AG09309 (cell line): ENCODE results near the gene AKAP14.
"Not testable (repeated sequence)": the region's sequence is repeated elsewhere in the genome, so short reads cannot be mapped to it uniquely, and the experiment has no call there.

Experiments
- DNase-seq: peaks from one replicate; pipeline ENCODE4 v3.0.0-alpha.2; 2010; ENCODE audit warnings: low read depth
- H3K4me3 ChIP-seq: 2 replicates; pipeline ENCODE4 v1.5.1; 2011; ENCODE audit warnings: mild to moderate bottlenecking, low read depth, low read length, moderate library complexity; ENCODE audit not compliant: control insufficient read depth
- TF ChIP-seq, protein P1 (sequence below): IDR thresholded peaks from 2 replicates; pipeline ENCODE4 v1.5.1; 2011; ENCODE audit warnings: mild to moderate bottlenecking, low read depth, low read length, inconsistent platforms; ENCODE audit not compliant: insufficient read depth, control insufficient read depth; ENCODE audit errors: missing control alignments

The AKAP14 gene

GRCh38 chrX:119899125-119899524 lies 3.4 kb downstream of the AKAP14 start:
- no peak for DNase-seq
- H3K4me3 ChIP-seq, result no peak overlapping the region
- TF ChIP-seq, protein P1, sequence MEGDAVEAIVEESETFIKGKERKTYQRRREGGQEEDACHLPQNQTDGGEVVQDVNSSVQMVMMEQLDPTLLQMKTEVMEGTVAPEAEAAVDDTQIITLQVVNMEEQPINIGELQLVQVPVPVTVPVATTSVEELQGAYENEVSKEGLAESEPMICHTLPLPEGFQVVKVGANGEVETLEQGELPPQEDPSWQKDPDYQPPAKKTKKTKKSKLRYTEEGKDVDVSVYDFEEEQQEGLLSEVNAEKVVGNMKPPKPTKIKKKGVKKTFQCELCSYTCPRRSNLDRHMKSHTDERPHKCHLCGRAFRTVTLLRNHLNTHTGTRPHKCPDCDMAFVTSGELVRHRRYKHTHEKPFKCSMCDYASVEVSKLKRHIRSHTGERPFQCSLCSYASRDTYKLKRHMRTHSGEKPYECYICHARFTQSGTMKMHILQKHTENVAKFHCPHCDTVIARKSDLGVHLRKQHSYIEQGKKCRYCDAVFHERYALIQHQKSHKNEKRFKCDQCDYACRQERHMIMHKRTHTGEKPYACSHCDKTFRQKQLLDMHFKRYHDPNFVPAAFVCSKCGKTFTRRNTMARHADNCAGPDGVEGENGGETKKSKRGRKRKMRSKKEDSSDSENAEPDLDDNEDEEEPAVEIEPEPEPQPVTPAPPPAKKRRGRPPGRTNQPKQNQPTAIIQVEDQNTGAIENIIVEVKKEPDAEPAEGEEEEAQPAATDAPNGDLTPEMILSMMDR, result no peak

DNA sequence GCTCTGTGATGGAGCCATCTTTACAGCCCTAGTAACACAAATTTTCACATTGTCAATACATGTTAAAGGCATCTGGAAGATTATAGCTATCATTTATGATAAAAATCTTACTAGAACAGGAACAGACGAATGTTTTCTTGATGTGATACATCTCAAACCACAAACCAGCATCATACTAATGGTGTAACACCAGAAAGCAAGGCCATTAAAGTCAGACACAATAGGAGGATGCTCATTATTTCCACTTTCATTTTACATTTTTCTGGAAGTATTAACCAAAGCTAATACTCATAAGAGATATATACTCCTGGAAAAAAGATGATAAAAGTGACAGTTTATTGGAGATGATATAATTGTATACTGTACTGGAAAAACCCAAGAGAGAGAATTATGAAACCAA lies 5.3 kb downstream of the AKAP14 start:
- DNase-seq, result no peak
- H3K4me3 ChIP-seq, result no peak overlapping the region
- TF ChIP-seq, protein P1, result no peak

DNA sequence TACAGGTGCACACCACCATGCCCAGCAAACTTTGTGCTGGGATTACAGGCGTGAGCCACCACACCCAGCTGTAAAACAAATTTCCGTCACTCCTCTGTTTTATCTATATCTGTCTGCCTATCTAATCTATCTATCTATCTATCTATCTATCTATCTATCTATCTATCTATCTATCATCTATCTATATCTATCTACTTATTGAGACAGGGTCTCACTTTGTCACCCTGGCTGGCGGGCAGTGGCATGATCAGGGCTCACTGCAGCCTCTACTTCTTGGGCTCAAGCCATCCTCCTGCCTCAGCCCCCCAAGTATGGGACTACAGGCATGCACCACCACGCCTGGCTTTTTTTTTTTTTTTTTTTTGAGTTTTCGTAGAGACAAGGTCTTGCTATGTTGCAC lies 20.6 kb downstream of the AKAP14 start:
- TF ChIP-seq, protein P1, result no peak
- no peak overlapping the region for H3K4me3 ChIP-seq
- no peak for DNase-seq

GRCh38 chrX:119917877-119918276 lies 22.2 kb downstream of the AKAP14 start:
- no peak for DNase-seq
- TF ChIP-seq, protein P1, result no peak
- no peak overlapping the region for H3K4me3 ChIP-seq

- no peak overlapping the region for H3K4me3 ChIP-seq
- no peak for DNase-seq
- TF ChIP-seq, protein P1, result no peak
Measured at GRCh38 chrX:119919835-119920585, 24.3 kb downstream of the AKAP14 start.

- not testable (repeated sequence) for H3K4me3 ChIP-seq, DNase-seq
Measured at GRCh38 chrX:119922391-119922790, 26.7 kb downstream of the AKAP14 start.

- H3K4me3 ChIP-seq, result no peak overlapping the region
- TF ChIP-seq, protein P1, result no peak
- DNase-seq, result no peak
Measured at GRCh38 chrX:119935215-119935874, 39.7 kb downstream of the AKAP14 start.
